ENCODE results near the gene ACSS1.

ACSS1 gene

GRCh38 chr20:25041813-25042530 lies 16.0 kb downstream of the ACSS1 start:
- Histone ChIP-seq H3K27ac (peak overlapping the region; percentile 69 to 94), H3K4me3 (no peak overlapping the region)
- TF ChIP-seq, protein P1, sequence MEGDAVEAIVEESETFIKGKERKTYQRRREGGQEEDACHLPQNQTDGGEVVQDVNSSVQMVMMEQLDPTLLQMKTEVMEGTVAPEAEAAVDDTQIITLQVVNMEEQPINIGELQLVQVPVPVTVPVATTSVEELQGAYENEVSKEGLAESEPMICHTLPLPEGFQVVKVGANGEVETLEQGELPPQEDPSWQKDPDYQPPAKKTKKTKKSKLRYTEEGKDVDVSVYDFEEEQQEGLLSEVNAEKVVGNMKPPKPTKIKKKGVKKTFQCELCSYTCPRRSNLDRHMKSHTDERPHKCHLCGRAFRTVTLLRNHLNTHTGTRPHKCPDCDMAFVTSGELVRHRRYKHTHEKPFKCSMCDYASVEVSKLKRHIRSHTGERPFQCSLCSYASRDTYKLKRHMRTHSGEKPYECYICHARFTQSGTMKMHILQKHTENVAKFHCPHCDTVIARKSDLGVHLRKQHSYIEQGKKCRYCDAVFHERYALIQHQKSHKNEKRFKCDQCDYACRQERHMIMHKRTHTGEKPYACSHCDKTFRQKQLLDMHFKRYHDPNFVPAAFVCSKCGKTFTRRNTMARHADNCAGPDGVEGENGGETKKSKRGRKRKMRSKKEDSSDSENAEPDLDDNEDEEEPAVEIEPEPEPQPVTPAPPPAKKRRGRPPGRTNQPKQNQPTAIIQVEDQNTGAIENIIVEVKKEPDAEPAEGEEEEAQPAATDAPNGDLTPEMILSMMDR (IDR thresholded peaks at IDR 0.05), result no peak
- DNase-seq (ENCODE audit: low spot score), result no peak

DNA sequence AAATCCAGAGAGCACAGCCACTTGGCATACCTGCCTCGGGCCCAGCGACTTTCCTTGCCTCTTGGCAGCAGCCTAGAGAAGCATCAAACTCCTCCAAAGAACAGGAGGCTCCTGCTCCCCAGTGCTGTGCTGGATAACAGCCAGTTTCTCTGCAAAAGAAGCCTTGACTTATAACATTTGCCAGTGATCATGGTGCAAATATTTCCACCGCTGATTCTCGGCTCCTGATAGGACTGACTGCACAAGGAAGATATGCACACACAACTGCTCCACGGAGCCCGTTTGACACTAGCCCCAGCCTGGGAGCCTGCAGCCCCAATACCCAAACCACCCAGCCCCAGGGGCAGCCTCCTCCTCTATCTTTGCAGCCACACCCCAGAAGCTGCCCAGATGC lies 17.5 kb downstream of the ACSS1 start:
- Histone ChIP-seq H3K27ac (peak overlapping the region; percentile 87 to 94), H3K4me3 (peak overlapping the region; percentile 45)
- DNase-seq (ENCODE audit: low spot score), result no peak
- TF ChIP-seq, protein P1 (IDR thresholded peaks at IDR 0.05), result no peak

DNA sequence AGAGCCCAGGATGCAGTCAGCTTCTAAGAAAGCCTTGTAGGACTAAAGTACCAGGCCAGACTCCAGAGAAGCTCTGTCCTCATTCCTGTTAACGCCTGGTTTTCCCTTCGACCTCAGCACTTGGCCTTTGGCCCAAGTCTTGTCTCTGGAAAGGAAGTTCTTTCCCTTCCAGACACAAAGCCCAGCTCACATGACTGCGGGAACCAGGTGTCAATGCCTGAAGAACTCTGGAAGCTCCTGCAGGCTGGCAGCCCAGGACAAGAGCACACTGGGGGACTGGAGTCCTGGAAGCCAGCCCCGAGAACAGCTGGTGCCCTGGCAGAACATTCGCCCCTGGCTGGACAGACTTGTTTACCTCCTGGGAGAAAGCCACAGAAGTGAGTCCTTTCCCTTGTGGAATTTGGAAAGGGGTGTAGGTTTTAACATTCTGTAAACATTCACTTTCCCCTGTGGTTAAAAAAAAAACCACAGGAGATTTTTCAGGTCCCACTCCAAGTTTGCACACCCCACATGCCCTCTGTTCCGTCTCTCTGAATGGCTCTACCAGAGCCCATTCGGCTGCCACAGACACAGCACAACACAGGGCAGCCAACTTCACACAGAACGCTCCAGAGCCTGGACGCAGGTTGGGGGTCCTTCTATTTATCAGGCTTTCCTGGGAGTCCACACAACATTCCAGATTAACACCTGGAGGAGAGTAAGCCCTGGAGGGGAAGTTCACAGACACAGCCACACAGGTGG lies 18.1 kb downstream of the ACSS1 start:
- TF ChIP-seq, protein P1 (IDR thresholded peaks at IDR 0.05), result no peak
- Histone ChIP-seq H3K27ac (peak overlapping the region; percentile 87 to 94), H3K4me3 (peak overlapping the region; percentile 45)
- DNase-seq (ENCODE audit: low spot score), result peak; percentile 94

- H3K27ac ChIP-seq, result peak overlapping the region; percentile 87 to 94
- no peak for DNase-seq (ENCODE audit: low spot score)
- no peak overlapping the region for H3K4me3 ChIP-seq
- TF ChIP-seq, protein P1 (IDR thresholded peaks at IDR 0.05), result no peak
Measured at GRCh38 chr20:25038591-25039015, 19.3 kb downstream of the ACSS1 start.

DNA sequence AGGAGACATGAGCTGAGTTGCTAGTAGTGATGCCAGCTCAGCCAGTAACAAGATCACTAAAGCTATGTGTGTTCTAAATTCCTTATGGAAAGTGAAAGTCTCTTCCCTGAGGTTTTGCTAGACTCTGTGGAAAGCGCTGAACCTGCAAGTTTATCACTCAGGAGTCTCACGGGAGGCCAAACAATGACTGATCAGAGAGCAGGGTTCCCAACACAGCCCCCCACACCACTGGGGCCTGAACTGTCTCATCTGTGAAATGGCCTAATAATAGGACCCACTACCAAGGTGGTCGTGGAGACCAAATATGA lies 19.9 kb downstream of the ACSS1 start:
- TF ChIP-seq, protein P1 (IDR thresholded peaks at IDR 0.05), result no peak
- Histone ChIP-seq H3K27ac (peak overlapping the region; percentile 87 to 94), H3K4me3 (no peak overlapping the region)
- no peak for DNase-seq (ENCODE audit: low spot score)

DNA sequence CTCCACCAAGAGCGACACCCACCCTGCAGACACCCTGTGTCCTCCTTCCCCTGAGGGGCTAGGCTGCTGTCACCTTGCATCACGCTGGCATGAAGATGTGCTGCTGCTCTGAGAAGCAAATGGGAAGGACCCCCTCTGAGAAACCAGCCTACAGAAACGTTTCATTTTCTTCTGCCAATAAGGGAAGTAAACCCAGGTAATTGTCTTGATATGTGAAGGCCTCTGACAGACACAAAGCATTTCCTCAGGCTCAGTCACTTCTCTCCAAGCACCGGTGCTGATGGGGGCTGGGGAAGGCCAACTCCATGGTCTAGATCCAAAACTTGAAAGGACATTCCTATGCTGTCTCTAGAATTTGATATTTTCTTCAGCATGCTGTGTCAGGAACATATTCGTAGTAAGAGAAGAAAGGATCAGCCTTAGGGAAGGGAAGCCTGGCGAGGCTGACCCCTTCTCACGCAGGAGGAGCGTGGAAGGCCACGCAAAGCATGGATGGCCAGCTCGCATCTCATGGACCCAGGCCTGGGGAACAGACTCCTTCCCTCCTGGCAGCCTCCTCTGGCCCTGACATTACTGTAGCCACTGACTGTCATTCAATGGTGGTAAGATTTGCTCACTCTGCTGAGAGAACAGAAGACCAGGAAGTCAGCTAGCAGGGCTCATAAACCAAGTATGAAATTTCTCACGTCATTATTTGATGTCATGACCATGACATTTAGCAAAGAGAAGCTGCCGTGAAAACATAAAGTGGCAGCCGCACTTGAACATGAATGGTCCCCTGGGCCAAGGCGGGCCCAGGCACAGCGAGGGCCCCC lies 20.4 kb downstream of the ACSS1 start:
- peak; percentile 85 for DNase-seq (ENCODE audit: low spot score)
- TF ChIP-seq, protein P1 (IDR thresholded peaks at IDR 0.05), result no peak
- peak overlapping the region; percentile 87 to 94 for H3K27ac ChIP-seq
- H3K4me3 ChIP-seq, result no peak overlapping the region
